GM18502 (cell line): Measurements from ENCODE around the gene DLEC1.
"Not testable (repeated sequence)": the region's sequence is repeated elsewhere in the genome, so short reads cannot be mapped to it uniquely, and the experiment has no call there.

Source experiments
- ATAC-seq: cut with Tn5 transposase; IDR thresholded peaks from one replicate; pipeline ENCODE4 v1.9.1; 2021; ENCODE audit warnings: mild to moderate bottlenecking; ENCODE audit not compliant: unreplicated experiment, poor library complexity

The DLEC1 gene

GRCh38 chr3:38077073-38077472, 38.1 kb downstream of the DLEC1 start:
- ATAC-seq: not testable (repeated sequence)

GRCh38 chr3:38082296-38082695, 43.3 kb downstream of the DLEC1 start:
- ATAC-seq: not testable (repeated sequence)

- ATAC-seq: not testable (repeated sequence)
Observed at GRCh38 chr3:38083254-38083653, 44.2 kb downstream of the DLEC1 start.

- ATAC-seq: no peak
Observed at GRCh38 chr3:38083871-38084333, 44.9 kb downstream of the DLEC1 start.

GRCh38 chr3:38084334-38085310, 45.6 kb downstream of the DLEC1 start:
- ATAC-seq: no peak

GRCh38 chr3:38085311-38085942, 46.4 kb downstream of the DLEC1 start:
- no peak for ATAC-seq

- ATAC-seq: no peak
Observed at GRCh38 chr3:38085943-38086324, 46.9 kb downstream of the DLEC1 start.

GRCh38 chr3:38086496-38086895, 47.5 kb downstream of the DLEC1 start:
- no peak for ATAC-seq

- ATAC-seq: not testable (repeated sequence)
Observed at GRCh38 chr3:38087278-38087677, 48.3 kb downstream of the DLEC1 start.

- ATAC-seq: no peak
Observed at GRCh38 chr3:38088126-38089078, 49.4 kb downstream of the DLEC1 start.

- no peak for ATAC-seq
Observed at GRCh38 chr3:38089163-38089562, 50.2 kb downstream of the DLEC1 start.

GRCh38 chr3:38090453-38090852, 51.4 kb downstream of the DLEC1 start:
- no peak for ATAC-seq

- ATAC-seq: no peak
Observed at GRCh38 chr3:38094999-38095398, 56.0 kb downstream of the DLEC1 start.

- ATAC-seq: no peak
Observed at GRCh38 chr3:38095669-38096483, 56.9 kb downstream of the DLEC1 start.

- no peak for ATAC-seq
Observed at GRCh38 chr3:38097446-38098375, 58.7 kb downstream of the DLEC1 start.

- no peak for ATAC-seq
Observed at GRCh38 chr3:38098376-38098723, 59.3 kb downstream of the DLEC1 start.

GRCh38 chr3:38099518-38099917, 60.5 kb downstream of the DLEC1 start:
- no peak for ATAC-seq

GRCh38 chr3:38100498-38100897, 61.5 kb downstream of the DLEC1 start:
- ATAC-seq: no peak
